WTC11 (cell line): ENCODE data around the gene VDR. TPM values are rescaled to one million over a fixed set of nuclear protein-coding genes. Genes with fewer than 3 reads are reported as not detected.

Experiments
- ATAC-seq: fragments of 200-7000 bp; cut with Tn5 transposase; 2 replicates; pipeline ENCODE4 v1.10.0; 2021; ENCODE audit warnings: mild to moderate bottlenecking, moderate library complexity
- CTCF ChIA-PET: fragments of 300-600 bp; sonication (Branson Sonifier 250); formaldehyde crosslinking; loops from one replicate; lab custom pipeline; 2021; ENCODE audit warnings: antibody characterized with exemption; lab: Charles Lee
- POLR2A ChIA-PET: fragments of 350-600 bp; sonication (Branson Sonifier 250); formaldehyde crosslinking; loops from one replicate; lab custom pipeline; 2021; ENCODE audit warnings: antibody characterized with exemption; lab: Charles Lee
- DNase-seq: peaks from one replicate; pipeline ENCODE4 v3.0.0; 2021; ENCODE audit warnings: low spot score
- H3K27ac Mint-ChIP-seq: 2 replicates; pipeline ENCODE4 v1.8.0; 2021; ENCODE audit warnings: mixed read lengths
- H3K27me3 Mint-ChIP-seq: 2 replicates; pipeline ENCODE4 v1.8.0; 2021; ENCODE audit warnings: low read depth, mild to moderate bottlenecking, moderate library complexity, mixed read lengths
- H3K36me3 Mint-ChIP-seq: 2 replicates; pipeline ENCODE4 v1.8.0; 2021; ENCODE audit warnings: mixed read lengths
- H3K4me1 Mint-ChIP-seq: 2 replicates; pipeline ENCODE4 v1.8.0; 2022; ENCODE audit warnings: mixed read lengths
- H3K4me3 Mint-ChIP-seq: 2 replicates; pipeline ENCODE4 v1.8.0; 2021; ENCODE audit warnings: mild to moderate bottlenecking, moderate library complexity, mixed read lengths
- H3K9me3 Mint-ChIP-seq: 2 replicates; pipeline ENCODE4 v1.8.0; 2021; ENCODE audit warnings: mixed read lengths
- ARID4B ChIP-seq: sonication (generic); formaldehyde crosslinking; IDR thresholded peaks from 2 replicates; pipeline ENCODE4 v1.8.0; 2023; ENCODE audit warnings: missing genetic modification reagents, mild to moderate bottlenecking, borderline replicate concordance
- ATF1 ChIP-seq: sonication (generic); formaldehyde crosslinking; IDR thresholded peaks from 2 replicates; pipeline ENCODE4 v1.8.1; 2023; ENCODE audit warnings: mild to moderate bottlenecking, moderate library complexity, missing genetic modification reagents
- ATF2 ChIP-seq: sonication (generic); formaldehyde crosslinking; IDR thresholded peaks from 2 replicates; pipeline ENCODE4 v1.8.1; 2022; ENCODE audit warnings: low read depth, missing genetic modification reagents, borderline replicate concordance
- ATF3 ChIP-seq: sonication (generic); formaldehyde crosslinking; conservative IDR thresholded peaks from 2 replicates; pipeline ENCODE4 v1.8.1; 2022; ENCODE audit warnings: mild to moderate bottlenecking, missing genetic modification reagents
- CBFB ChIP-seq: sonication (generic); formaldehyde crosslinking; IDR thresholded peaks from 2 replicates; pipeline ENCODE4 v1.8.1; 2022; ENCODE audit warnings: mild to moderate bottlenecking, low read depth, missing genetic modification reagents
- CREB1 ChIP-seq: sonication (generic); formaldehyde crosslinking; IDR thresholded peaks from 2 replicates; pipeline ENCODE4 v1.8.0; 2023; ENCODE audit warnings: mild to moderate bottlenecking, missing genetic modification reagents
- GTF2I ChIP-seq: fragments of 250-450 bp; sonication (Bioruptor Pico); conservative IDR thresholded peaks from 2 replicates; pipeline ENCODE4 v1.4.0; 2021; ENCODE audit warnings: mild to moderate bottlenecking
- HMGA2 ChIP-seq: fragments of 250-450 bp; sonication (Bioruptor Pico); IDR thresholded peaks from 2 replicates; pipeline ENCODE4 v1.4.0; 2021; ENCODE audit warnings: mild to moderate bottlenecking, moderate library complexity
- KAT7 ChIP-seq: sonication (generic); formaldehyde crosslinking; IDR thresholded peaks from 2 replicates; pipeline ENCODE4 v1.8.1; 2023; ENCODE audit warnings: missing genetic modification reagents, mild to moderate bottlenecking, borderline replicate concordance
- PRRX2 ChIP-seq: fragments of 250-450 bp; sonication (Bioruptor Pico); IDR thresholded peaks from 2 replicates; pipeline ENCODE4 v1.8.0; 2021; ENCODE audit warnings: mild to moderate bottlenecking
- RELA ChIP-seq: sonication (generic); formaldehyde crosslinking; IDR thresholded peaks from 2 replicates; pipeline ENCODE4 v1.8.1; 2022; ENCODE audit warnings: missing genetic modification reagents, mild to moderate bottlenecking, borderline replicate concordance
- SMAD3 ChIP-seq: sonication (generic); formaldehyde crosslinking; IDR thresholded peaks from 2 replicates; pipeline ENCODE4 v1.8.0; 2022; ENCODE audit warnings: missing genetic modification reagents, mild to moderate bottlenecking, borderline replicate concordance
- ZMAT4 ChIP-seq: fragments of 250-450 bp; sonication (Bioruptor Pico); IDR thresholded peaks from 2 replicates; pipeline ENCODE4 v1.9.0; 2021; ENCODE audit warnings: mild to moderate bottlenecking
- ZNF232 ChIP-seq: sonication (generic); formaldehyde crosslinking; IDR thresholded peaks from 2 replicates; pipeline ENCODE4 v1.8.0; 2022; ENCODE audit warnings: mild to moderate bottlenecking, missing genetic modification reagents
- ZNF263 ChIP-seq: sonication (generic); formaldehyde crosslinking; IDR thresholded peaks from 2 replicates; pipeline ENCODE4 v1.8.1; 2022; ENCODE audit warnings: low read depth, mild to moderate bottlenecking, moderate library complexity, missing genetic modification reagents
- ZNF416 ChIP-seq: fragments of 250-450 bp; sonication (Bioruptor Pico); IDR thresholded peaks from 2 replicates; pipeline ENCODE4 v1.9.0; 2021; ENCODE audit warnings: mild to moderate bottlenecking, inconsistent platforms
- ZNF512 ChIP-seq: sonication (generic); formaldehyde crosslinking; IDR thresholded peaks from 2 replicates; pipeline ENCODE4 v1.8.1; 2022; ENCODE audit warnings: missing genetic modification reagents, borderline replicate concordance
- total RNA-seq: library from RNA; stranded (reverse); gene quantifications from 3 replicates; pipeline ENCODE4 v1.2.3, GENCODE V29; 2021

VDR gene
- total RNA-seq, 1 experiment from 2014 or later, result 1.3 TPM

GRCh38 chr12:47793015-47793681 lies 111.6 kb downstream of the VDR start:
- H3K36me3 Mint-ChIP-seq, result peaks cover 35% of the 10 kb centered on the region
- POLR2A ChIA-PET, result no interaction called here
- H3K9me3 Mint-ChIP-seq, result no peaks in the 10 kb centered on the region

More at GRCh38 chr12:47793015-47793681, 111.6 kb downstream of the VDR start:
- H3K27me3 Mint-ChIP-seq, result no peaks in the 10 kb centered on the region
- TF ChIP-seq ARID4B (CRISPR knock-in tag), result no peak
- TF ChIP-seq RELA (CRISPR knock-in tag), result no peak
- no peak for TF ChIP-seq ZNF263 (CRISPR knock-in tag)
- TF ChIP-seq ATF3 (CRISPR knock-in tag), result no peak
- no peak for TF ChIP-seq HMGA2 (CRISPR knock-in tag)
- no peak for TF ChIP-seq ZNF416
- no peak for TF ChIP-seq ZNF512 (CRISPR knock-in tag)
- TF ChIP-seq CBFB, result no peak
- TF ChIP-seq ATF2 (CRISPR knock-in tag), result no peak
- TF ChIP-seq PRRX2, result no peak
- no peak for TF ChIP-seq KAT7 (CRISPR knock-in tag)
- TF ChIP-seq ATF1 (CRISPR knock-in tag), result no peak
- no peak for TF ChIP-seq ZNF232 (CRISPR knock-in tag)
- TF ChIP-seq CREB1 (CRISPR knock-in tag), result no peak
- no peak for TF ChIP-seq SMAD3 (CRISPR knock-in tag)
- no peak for TF ChIP-seq GTF2I (CRISPR knock-in tag)
- no peak for TF ChIP-seq ZMAT4 (CRISPR knock-in tag)
- DNase-seq (no peak), ATAC-seq (no peak)
- H3K4me3 Mint-ChIP-seq, result no peak overlapping the region
- CTCF ChIA-PET, result interaction anchor here (1.2 to 14.9 kb wide), 2 partner anchors 13 to 43 kb away, joined by 4 to 408 read pairs; no protein-coding TSS in a partner anchor
- H3K27ac Mint-ChIP-seq, result no peak overlapping the region
- peaks cover 6% of the 10 kb centered on the region for H3K4me1 Mint-ChIP-seq
